Peyer's patch (tissue), 4 donors: ENCODE measurements around the gene CDH24.

Source experiments
- POLR2A ChIP-seq, 2 donors: fragments of 450-650 bp; IDR thresholded peaks; one replicate each; pipeline ENCODE4 v1.5.1; 2017; ENCODE audit warnings: antibody characterized with exemption in 2 of 2, mild to moderate bottlenecking in 2 of 2, moderate library complexity in 2 of 2
- TF ChIP-seq, protein P1 (sequence below), 6 experiments: fragments of 450-650 bp in 4 of 6; fragments of 200-600 bp in 2 of 6; sonication (generic) in 1 of 6; IDR thresholded peaks; one replicate each; pipeline ENCODE4 v1.5.1; 2017 to 2019; ENCODE audit warnings: antibody characterized with exemption in 6 of 6, mild to moderate bottlenecking in 3 of 6, moderate library complexity in 1 of 6

DNA sequence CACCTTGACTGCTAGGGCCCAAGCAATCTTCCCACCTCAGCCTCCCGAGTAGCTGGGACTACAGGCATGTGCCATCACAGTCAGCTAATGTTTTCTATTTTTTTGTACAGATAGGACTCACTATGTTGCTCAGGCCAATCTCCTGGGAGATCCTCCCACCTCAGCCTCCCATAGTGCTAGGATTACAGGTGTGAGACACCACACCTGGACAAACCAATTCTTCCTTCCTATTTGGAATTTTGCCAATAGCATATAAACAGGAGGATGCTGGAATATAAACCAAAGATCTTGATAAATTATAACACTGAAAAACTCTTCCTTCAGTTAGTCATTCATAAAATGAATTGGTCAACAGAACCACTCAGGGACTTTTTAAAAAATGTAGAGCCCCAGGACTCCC lies 29.2 kb upstream of the CDH24 start:
- TF ChIP-seq, protein P1, sequence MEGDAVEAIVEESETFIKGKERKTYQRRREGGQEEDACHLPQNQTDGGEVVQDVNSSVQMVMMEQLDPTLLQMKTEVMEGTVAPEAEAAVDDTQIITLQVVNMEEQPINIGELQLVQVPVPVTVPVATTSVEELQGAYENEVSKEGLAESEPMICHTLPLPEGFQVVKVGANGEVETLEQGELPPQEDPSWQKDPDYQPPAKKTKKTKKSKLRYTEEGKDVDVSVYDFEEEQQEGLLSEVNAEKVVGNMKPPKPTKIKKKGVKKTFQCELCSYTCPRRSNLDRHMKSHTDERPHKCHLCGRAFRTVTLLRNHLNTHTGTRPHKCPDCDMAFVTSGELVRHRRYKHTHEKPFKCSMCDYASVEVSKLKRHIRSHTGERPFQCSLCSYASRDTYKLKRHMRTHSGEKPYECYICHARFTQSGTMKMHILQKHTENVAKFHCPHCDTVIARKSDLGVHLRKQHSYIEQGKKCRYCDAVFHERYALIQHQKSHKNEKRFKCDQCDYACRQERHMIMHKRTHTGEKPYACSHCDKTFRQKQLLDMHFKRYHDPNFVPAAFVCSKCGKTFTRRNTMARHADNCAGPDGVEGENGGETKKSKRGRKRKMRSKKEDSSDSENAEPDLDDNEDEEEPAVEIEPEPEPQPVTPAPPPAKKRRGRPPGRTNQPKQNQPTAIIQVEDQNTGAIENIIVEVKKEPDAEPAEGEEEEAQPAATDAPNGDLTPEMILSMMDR (IDR thresholded peaks at IDR 0.05) = no peak
- no peak for TF ChIP-seq POLR2A (IDR thresholded peaks at IDR 0.05)
